ENCODE results near the gene METRN.

The METRN gene

GRCh38 chr16:677316-678190, 37.4 kb upstream of the METRN start:
- DNase-seq (ENCODE audit: low read depth, low spot score): no peak

DNA sequence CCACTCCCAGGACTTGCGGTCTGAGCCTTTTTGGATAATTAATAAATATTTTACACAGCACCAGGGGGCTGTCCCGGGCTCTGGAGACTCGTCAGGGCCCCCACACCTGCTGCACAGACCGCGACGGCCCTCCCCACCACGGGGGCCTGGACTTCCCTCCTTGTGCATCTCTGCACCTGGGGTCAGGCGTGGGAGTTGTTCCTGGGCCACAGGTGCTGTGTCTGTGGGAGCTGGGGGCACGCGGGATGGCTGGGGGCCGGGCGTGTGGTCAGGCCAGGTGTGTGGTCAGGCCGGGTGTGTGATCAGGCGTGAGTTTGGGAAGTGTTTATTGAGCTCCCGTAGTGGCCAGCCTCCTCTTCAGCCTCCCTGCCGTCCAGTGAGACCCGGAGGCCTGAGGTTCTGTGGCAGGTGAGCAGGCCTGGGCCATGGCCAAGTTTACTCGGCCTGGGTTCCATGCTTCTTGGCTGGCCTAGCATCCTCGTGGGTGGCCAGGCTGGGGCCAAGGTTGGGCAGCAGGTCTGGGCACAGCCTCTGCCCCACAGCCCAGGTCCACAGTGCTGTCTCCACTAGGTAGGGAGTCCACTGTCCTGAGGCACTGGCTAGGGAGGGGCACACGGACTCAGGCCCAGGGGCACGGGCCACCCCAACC, 36.6 kb upstream of the METRN start:
- no peak for DNase-seq (ENCODE audit: low read depth, low spot score)

- no peak for DNase-seq (ENCODE audit: low read depth, low spot score)
These were observed 35.8 kb upstream of the METRN start for GRCh38 chr16:678858-679813.

DNA sequence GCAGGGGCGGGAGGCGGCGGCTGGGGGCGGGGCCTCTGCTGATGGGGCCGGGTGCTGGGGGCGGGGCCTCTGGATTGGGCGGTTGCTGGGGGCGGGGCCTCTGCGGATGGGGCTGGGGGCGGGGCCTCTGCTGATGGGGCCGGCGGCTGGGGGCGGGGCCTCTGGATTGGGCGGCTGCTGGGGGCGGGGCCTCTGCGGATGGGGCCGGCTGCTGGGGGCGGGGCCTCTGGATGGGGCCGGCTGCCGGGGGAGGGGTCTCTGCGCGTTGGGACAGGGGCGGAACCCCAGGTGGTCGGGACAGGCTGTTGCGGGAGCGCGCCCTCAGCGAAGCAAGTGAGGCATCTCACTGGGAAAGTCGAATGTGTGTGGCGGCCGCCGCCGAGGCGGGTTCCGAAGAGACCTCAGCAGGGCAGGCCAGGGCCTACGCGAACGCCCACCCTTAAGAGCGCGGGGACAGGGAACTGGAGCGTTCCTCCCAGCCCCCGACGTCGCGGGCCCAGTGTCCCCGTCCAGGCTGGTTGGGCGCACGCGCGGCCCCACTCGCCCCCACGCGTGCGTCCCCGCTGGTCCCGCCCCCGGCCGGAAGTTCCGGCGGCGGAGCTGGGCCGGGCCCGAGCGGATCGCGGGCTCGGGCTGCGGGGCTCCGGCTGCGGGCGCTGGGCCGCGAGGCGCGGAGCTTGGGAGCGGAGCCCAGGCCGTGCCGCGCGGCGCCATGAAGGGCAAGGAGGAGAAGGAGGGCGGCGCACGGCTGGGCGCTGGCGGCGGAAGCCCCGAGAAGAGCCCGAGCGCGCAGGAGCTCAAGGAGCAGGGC, 34.9 kb upstream of the METRN start, which contains the start of gene STUB1:
Gene STUB1, plus strand, starts transcription at position 597 of the 811 bp plus-strand sequence. Its CDS starts 116 bp downstream, at position 713.
- DNase-seq (ENCODE audit: low read depth, low spot score): no peak

- no peak for DNase-seq (ENCODE audit: low read depth, low spot score)
These were observed 34.3 kb upstream of the METRN start for GRCh38 chr16:680625-680945.

DNA sequence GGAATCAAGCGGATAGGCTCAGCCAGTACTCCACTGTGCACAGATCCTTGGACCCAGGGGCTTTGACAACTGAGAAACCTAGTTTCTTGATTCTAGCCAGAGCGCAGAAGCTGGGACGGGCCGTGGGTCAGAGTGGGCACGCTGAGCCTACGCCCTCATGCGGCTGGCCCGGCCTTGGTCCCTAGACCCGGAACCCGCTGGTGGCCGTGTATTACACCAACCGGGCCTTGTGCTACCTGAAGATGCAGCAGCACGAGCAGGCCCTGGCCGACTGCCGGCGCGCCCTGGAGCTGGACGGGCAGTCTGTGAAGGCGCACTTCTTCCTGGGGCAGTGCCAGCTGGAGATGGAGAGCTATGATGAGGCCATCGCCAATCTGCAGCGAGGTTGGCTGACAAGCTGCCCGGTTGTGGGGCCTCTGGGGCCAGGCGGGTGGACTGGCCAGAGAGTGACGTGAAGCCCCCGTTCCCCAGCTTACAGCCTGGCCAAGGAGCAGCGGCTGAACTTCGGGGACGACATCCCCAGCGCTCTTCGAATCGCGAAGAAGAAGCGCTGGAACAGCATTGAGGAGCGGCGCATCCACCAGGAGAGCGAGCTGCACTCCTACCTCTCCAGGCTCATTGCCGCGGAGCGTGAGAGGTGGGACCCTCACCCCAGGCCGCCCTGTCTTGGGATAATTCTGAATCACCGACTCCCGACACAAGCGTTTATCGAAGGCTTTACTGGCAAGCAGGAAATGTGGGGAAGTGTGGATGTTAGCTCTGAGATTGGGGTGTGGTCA, 33.8 kb upstream of the METRN start:
- DNase-seq (ENCODE audit: low read depth, low spot score): no peak

DNA sequence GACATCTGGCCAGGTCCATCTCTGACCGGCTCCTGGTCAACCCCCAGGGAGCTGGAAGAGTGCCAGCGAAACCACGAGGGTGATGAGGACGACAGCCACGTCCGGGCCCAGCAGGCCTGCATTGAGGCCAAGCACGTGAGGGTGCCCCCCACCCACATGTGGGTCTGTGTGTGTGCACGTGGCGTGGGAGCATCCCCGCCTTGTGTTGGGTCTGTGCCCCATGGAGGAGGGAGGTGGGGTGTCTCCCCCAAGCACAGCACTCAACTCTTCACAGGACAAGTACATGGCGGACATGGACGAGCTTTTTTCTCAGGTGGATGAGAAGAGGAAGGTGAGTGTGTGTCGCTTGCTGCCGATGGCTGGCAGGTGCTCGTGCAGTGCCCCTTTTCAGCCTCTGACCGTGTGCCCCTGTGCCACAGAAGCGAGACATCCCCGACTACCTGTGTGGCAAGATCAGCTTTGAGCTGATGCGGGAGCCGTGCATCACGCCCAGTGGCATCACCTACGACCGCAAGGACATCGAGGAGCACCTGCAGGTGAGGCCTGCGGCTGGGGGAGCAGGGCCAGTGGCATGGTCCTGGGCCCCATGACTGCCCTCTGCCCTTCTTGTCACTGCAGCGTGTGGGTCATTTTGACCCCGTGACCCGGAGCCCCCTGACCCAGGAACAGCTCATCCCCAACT, 33.0 kb upstream of the METRN start:
- no peak for DNase-seq (ENCODE audit: low read depth, low spot score)

DNA sequence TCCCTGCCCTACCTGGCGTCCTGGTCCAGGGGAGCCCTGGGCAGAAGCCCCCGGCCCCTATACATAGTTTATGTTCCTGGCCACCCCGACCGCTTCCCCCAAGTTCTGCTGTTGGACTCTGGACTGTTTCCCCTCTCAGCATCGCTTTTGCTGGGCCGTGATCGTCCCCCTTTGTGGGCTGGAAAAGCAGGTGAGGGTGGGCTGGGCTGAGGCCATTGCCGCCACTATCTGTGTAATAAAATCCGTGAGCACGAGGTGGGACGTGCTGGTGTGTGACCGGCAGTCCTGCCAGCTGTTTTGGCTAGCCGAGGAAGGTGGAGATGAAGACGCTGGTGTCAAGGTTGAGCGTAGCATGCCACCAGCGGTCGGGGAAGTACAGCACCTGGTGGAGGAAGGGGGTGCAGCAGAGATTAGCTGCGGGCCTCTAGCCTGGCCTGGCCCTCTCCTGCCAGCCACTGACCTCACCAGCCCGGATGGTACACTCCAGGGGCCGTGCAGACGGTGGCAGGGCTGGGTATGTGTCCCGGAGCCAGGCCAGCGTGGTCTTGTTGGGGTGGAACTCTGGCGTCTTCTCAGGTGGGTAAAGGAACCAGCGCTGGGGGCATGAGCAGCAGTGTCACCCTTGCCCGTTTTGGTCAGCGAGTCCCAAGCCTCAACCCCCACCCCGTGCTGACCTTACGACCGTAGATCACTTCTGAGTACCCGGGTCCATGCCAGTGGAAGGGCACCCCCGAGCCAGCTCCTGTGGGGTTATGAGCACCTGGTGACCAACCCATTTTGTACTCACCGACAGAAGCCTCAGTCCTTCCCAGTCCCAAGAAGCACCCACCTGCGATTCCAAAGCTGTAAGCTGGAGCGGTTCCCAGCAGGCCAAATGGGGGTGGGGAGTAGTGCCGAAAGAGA, 32.2 kb upstream of the METRN start:
- DNase-seq (ENCODE audit: low read depth, low spot score): no peak

GRCh38 chr16:683396-684070, 31.4 kb upstream of the METRN start:
- no peak for DNase-seq (ENCODE audit: low read depth, low spot score)

DNA sequence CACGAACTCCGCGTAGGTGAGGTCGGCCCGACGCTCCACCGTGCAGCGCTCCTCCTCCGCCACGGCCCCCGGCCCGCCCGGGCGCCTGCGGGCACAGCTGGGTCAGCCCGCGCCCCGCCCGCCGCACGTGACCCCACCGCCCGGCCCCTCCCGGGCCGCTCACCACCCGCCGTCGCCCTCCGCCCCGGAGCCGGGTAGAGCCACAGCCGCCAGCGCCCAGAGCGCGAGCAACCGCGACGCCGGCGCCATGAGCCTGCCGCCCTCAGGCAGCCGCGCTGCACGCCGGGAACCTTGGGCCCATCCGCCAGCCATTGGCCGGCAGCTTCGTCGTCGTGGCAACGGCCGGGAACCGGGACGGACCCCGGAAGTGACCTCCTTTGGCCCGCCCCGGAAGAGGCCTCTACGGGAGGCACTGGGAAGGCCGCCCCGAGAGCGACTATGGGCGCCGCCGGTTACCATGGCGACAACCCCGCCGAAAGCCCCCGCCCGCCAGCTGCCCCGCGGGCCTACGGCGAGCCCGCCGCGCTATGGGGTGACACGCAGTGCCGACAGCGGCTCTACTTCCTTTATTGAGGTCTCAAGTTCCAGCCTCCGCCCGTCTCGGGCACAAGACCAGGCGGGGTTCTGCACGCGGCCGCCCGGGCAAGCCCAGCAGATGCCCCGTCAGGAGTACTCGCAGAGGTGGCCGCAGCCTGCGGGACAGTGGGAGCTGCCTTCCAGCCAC, 30.7 kb upstream of the METRN start, which contains the start of gene JMJD8:
Gene JMJD8, minus strand, starts transcription at position 264 of the 724 bp plus-strand sequence. Its CDS starts 15 bp downstream, at position 249.
- DNase-seq (ENCODE audit: low read depth, low spot score): no peak

- no peak for DNase-seq (ENCODE audit: low read depth, low spot score)
These were observed 29.8 kb upstream of the METRN start for GRCh38 chr16:684961-685696.

DNA sequence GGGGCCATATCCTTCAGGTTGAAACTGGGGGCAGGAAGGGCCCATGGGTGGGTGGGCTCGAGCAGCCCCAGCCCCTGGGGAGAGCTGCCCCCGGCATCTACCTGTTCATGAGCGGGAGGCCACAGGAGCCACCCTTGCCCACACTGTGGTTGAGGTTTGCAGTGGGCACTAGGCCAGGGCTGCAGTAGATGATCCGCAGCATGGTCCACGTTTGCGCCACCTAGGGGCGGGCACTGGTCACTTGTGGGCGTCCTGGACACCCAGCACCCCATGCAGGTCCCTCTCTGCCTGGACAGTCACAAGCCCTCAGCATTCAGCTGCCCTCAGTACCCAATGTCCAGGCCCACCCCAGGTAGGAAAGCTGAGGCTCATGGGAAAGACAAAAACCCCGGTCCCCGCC, 29.0 kb upstream of the METRN start:
- no peak for DNase-seq (ENCODE audit: low read depth, low spot score)

GRCh38 chr16:686459-687260, 28.3 kb upstream of the METRN start:
- no peak for DNase-seq (ENCODE audit: low read depth, low spot score)

DNA sequence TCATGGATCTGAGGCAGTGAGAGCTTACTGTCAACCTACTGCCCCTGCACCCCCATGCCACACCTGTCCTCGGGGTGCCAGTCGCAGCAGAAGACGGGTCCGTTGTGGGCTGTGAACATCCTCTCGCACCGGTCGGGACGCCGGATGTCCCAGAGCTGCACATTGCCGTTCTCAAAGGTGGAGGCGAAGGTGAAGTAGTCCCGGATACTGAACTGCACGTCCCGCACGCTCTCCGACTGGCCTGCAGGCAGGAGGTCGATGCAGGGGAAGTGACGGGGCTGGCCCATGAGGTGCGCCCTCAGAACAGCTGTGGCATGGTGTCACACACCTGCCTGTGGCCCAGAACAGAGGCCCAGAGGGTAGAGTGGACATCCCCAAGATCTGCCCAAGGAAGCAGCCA, 27.4 kb upstream of the METRN start:
- no peak for DNase-seq (ENCODE audit: low read depth, low spot score)

DNA sequence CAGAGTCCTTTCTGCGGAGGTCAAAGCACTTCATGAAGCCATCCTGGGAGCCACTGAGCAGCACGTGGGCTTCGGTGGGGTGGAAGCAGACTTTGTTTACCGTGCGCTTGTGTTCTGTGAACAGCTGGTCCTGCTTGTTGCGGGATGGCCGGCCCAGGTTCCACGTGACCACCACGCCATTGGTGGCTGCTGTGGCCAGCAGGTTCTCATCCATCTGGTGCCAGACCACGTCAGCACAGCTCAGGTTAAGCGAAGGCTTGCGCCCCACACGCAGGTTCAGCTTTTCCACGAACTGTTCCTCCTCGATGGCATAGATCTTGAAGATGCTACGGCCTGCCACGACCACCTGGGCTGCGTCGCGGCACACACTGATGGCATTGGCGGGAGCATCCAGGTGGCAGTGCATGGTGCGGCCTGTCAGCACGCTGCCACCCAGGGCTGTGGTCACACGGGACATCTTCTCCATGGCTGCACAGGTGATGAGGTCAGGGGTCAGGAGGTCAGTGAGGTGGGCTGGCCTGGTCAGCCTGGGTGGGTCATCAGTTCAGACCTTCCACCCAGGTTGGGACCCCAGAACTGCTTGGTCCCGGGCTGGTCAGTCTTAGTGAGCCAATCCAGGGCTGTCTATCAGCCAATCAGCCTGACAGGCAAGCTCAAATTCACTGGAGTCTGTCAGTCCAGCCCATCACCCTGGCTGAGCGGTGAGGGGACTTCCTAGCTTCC, 25.6 kb upstream of the METRN start:
- DNase-seq (ENCODE audit: low read depth, low spot score): no peak
